ENCODE results near the gene CDKN3.
"Not testable (repeated sequence)": the region's sequence is repeated elsewhere in the genome, so short reads cannot be mapped to it uniquely, and the experiment has no call there.

CDKN3 gene

GRCh38 chr14:54420478-54421142 is 23.8 kb downstream of the CDKN3 start:
- Histone ChIP-seq H3K27ac (ENCODE audit: insufficient read depth, low read depth, low read length, poor library complexity, severe bottlenecking) (no peak overlapping the region), H3K36me3 (ENCODE audit: control insufficient read depth, insufficient read depth, low read length) (peaks cover 9% of the 10 kb centered on the region), H3K4me3 (ENCODE audit: insufficient read depth, low read depth, low read length) (no peak overlapping the region), H3K27me3 (ENCODE audit: control insufficient read depth, insufficient read depth, low read length, poor library complexity, severe bottlenecking) (no peaks in the 10 kb centered on the region), H3K9me3 (ENCODE audit: control insufficient read depth, low read length) (no peaks in the 10 kb centered on the region), H3K4me1 (ENCODE audit: control insufficient read depth, insufficient read depth, low read length) (no peaks in the 10 kb centered on the region)
- WGBS, 2 experiments = 52 to 58% methylated on average over 7 of the region's 7 CpGs

GRCh38 chr14:54423991-54424390 is 27.2 kb downstream of the CDKN3 start:
- no peaks in the 10 kb centered on the region for H3K27me3 ChIP-seq (ENCODE audit: control insufficient read depth, insufficient read depth, low read length, poor library complexity, severe bottlenecking)
- peaks cover 12% of the 10 kb centered on the region for H3K36me3 ChIP-seq (ENCODE audit: control insufficient read depth, insufficient read depth, low read length)
- H3K9me3 ChIP-seq (ENCODE audit: control insufficient read depth, low read length) = no peaks in the 10 kb centered on the region
- no peak overlapping the region for H3K4me3 ChIP-seq (ENCODE audit: insufficient read depth, low read depth, low read length)
- H3K4me1 ChIP-seq (ENCODE audit: control insufficient read depth, insufficient read depth, low read length) = no peaks in the 10 kb centered on the region
- no peak overlapping the region for H3K27ac ChIP-seq (ENCODE audit: insufficient read depth, low read depth, low read length, poor library complexity, severe bottlenecking)

DNA sequence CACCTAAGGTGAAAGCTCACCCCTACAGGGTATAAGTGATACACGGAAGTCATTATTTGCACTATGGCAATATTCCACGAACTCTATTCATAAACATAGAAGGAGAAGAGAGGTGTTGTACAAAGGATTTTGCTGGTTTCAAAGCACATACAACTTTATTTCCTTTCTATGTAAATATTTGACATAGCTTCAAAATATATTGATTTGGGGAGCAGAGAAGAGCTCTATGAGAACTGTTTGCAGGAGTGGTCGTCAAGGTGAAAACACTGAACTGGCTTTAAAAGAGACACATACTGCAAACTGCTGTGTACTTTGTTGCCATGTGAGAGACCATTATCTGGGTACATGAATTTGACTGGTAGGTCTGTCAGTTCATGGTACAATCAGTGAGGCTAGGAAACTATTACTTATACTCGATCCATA is 27.7 kb downstream of the CDKN3 start:
- Histone ChIP-seq H3K36me3 (ENCODE audit: control insufficient read depth, insufficient read depth, low read length) (peaks cover 16% of the 10 kb centered on the region), H3K9me3 (ENCODE audit: control insufficient read depth, low read length) (no peaks in the 10 kb centered on the region), H3K27me3 (ENCODE audit: control insufficient read depth, insufficient read depth, low read length, poor library complexity, severe bottlenecking) (no peaks in the 10 kb centered on the region), H3K4me3 (ENCODE audit: insufficient read depth, low read depth, low read length) (no peak overlapping the region), H3K27ac (ENCODE audit: insufficient read depth, low read depth, low read length, poor library complexity, severe bottlenecking) (no peak overlapping the region), H3K4me1 (ENCODE audit: control insufficient read depth, insufficient read depth, low read length) (no peaks in the 10 kb centered on the region)
- WGBS, 2 experiments = 87 to 97% methylated on average over 3 of the region's 4 CpGs

GRCh38 chr14:54425068-54425467 is 28.3 kb downstream of the CDKN3 start:
- H3K27ac ChIP-seq (ENCODE audit: insufficient read depth, low read depth, low read length, poor library complexity, severe bottlenecking) = no peak overlapping the region
- peaks cover 22% of the 10 kb centered on the region for H3K36me3 ChIP-seq (ENCODE audit: control insufficient read depth, insufficient read depth, low read length)
- H3K4me1 ChIP-seq (ENCODE audit: control insufficient read depth, insufficient read depth, low read length) = no peaks in the 10 kb centered on the region
- no peaks in the 10 kb centered on the region for H3K9me3 ChIP-seq (ENCODE audit: control insufficient read depth, low read length)
- no peaks in the 10 kb centered on the region for H3K27me3 ChIP-seq (ENCODE audit: control insufficient read depth, insufficient read depth, low read length, poor library complexity, severe bottlenecking)
- 97 to 100% methylated on average over 1 of the region's 2 CpGs for WGBS, 2 experiments
- no peak overlapping the region for H3K4me3 ChIP-seq (ENCODE audit: insufficient read depth, low read depth, low read length)

- Histone ChIP-seq H3K4me1 (ENCODE audit: control insufficient read depth, insufficient read depth, low read length) (no peaks in the 10 kb centered on the region), H3K36me3 (ENCODE audit: control insufficient read depth, insufficient read depth, low read length) (peaks cover 26% of the 10 kb centered on the region), H3K4me3 (ENCODE audit: insufficient read depth, low read depth, low read length) (no peak overlapping the region), H3K27ac (ENCODE audit: insufficient read depth, low read depth, low read length, poor library complexity, severe bottlenecking) (no peak overlapping the region), H3K9me3 (ENCODE audit: control insufficient read depth, low read length) (no peaks in the 10 kb centered on the region), H3K27me3 (ENCODE audit: control insufficient read depth, insufficient read depth, low read length, poor library complexity, severe bottlenecking) (no peaks in the 10 kb centered on the region)
- WGBS, 2 experiments = 92 to 93% methylated on average over 3 of the region's 3 CpGs
Observed at GRCh38 chr14:54425537-54426274, 28.9 kb downstream of the CDKN3 start.

DNA sequence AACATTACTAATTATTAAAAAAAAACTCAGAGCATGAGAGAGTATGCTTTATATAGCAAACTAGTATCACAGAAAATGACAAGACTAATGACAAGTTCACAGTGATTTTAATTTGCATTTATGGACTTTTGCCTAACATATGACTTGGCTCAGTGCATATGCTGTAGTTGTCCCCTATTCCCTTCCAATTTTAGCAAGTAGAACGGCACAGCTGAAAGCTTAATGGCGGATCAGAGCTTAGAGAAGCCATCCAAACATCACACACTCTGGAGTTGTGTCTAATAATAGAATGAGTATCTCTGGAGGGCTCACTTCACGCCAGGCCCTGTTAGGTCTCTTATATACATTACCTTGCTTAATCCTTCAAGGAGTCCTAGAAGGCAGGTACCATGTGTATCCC is 31.1 kb downstream of the CDKN3 start:
- Histone ChIP-seq H3K27ac (ENCODE audit: insufficient read depth, low read depth, low read length, poor library complexity, severe bottlenecking) (no peak overlapping the region), H3K36me3 (ENCODE audit: control insufficient read depth, insufficient read depth, low read length) (peaks cover 28% of the 10 kb centered on the region), H3K9me3 (ENCODE audit: control insufficient read depth, low read length) (no peaks in the 10 kb centered on the region), H3K27me3 (ENCODE audit: control insufficient read depth, insufficient read depth, low read length, poor library complexity, severe bottlenecking) (no peaks in the 10 kb centered on the region), H3K4me1 (ENCODE audit: control insufficient read depth, insufficient read depth, low read length) (no peaks in the 10 kb centered on the region), H3K4me3 (ENCODE audit: insufficient read depth, low read depth, low read length) (no peak overlapping the region)
- 97 to 100% methylated on average over 2 to 3 of the region's 3 CpGs for WGBS, 2 experiments

- Histone ChIP-seq H3K27ac (ENCODE audit: insufficient read depth, low read depth, low read length, poor library complexity, severe bottlenecking) (no peak overlapping the region), H3K36me3 (ENCODE audit: control insufficient read depth, insufficient read depth, low read length) (peaks cover 28% of the 10 kb centered on the region), H3K4me3 (ENCODE audit: insufficient read depth, low read depth, low read length) (no peak overlapping the region), H3K4me1 (ENCODE audit: control insufficient read depth, insufficient read depth, low read length) (no peaks in the 10 kb centered on the region), H3K9me3 (ENCODE audit: control insufficient read depth, low read length) (no peaks in the 10 kb centered on the region), H3K27me3 (ENCODE audit: control insufficient read depth, insufficient read depth, low read length, poor library complexity, severe bottlenecking) (no peaks in the 10 kb centered on the region)
- WGBS, 2 experiments = 100% methylated on average over 1 to 2 of the region's 2 CpGs
Observed at GRCh38 chr14:54428527-54428926, 31.7 kb downstream of the CDKN3 start.

- Histone ChIP-seq H3K27ac (ENCODE audit: insufficient read depth, low read depth, low read length, poor library complexity, severe bottlenecking) (no peak overlapping the region), H3K4me3 (ENCODE audit: insufficient read depth, low read depth, low read length) (no peak overlapping the region), H3K4me1 (ENCODE audit: control insufficient read depth, insufficient read depth, low read length) (peaks cover 16% of the 10 kb centered on the region), H3K9me3 (ENCODE audit: control insufficient read depth, low read length) (no peaks in the 10 kb centered on the region), H3K36me3 (ENCODE audit: control insufficient read depth, insufficient read depth, low read length) (peaks cover 3% of the 10 kb centered on the region), H3K27me3 (ENCODE audit: control insufficient read depth, insufficient read depth, low read length, poor library complexity, severe bottlenecking) (no peaks in the 10 kb centered on the region)
- 93% methylated on average over 4 of the region's 4 CpGs for WGBS, 2 experiments
Observed at GRCh38 chr14:54435500-54435981, 38.7 kb downstream of the CDKN3 start.

- H3K4me1 ChIP-seq (ENCODE audit: control insufficient read depth, insufficient read depth, low read length) = peaks cover 16% of the 10 kb centered on the region
- H3K36me3 ChIP-seq (ENCODE audit: control insufficient read depth, insufficient read depth, low read length); H3K4me3 ChIP-seq (ENCODE audit: insufficient read depth, low read depth, low read length); H3K9me3 ChIP-seq (ENCODE audit: control insufficient read depth, low read length); H3K27ac ChIP-seq (ENCODE audit: insufficient read depth, low read depth, low read length, poor library complexity, severe bottlenecking); H3K27me3 ChIP-seq (ENCODE audit: control insufficient read depth, insufficient read depth, low read length, poor library complexity, severe bottlenecking): not testable (repeated sequence)
- WGBS, 2 experiments = 86 to 89% methylated on average over 4 of the region's 4 CpGs
Observed at GRCh38 chr14:54437954-54438353, 41.1 kb downstream of the CDKN3 start.

- 53 to 61% methylated on average over 3 of the region's 4 CpGs for WGBS, 2 experiments
- Histone ChIP-seq H3K36me3 (ENCODE audit: control insufficient read depth, insufficient read depth, low read length) (no peaks in the 10 kb centered on the region), H3K4me1 (ENCODE audit: control insufficient read depth, insufficient read depth, low read length) (peaks cover 16% of the 10 kb centered on the region), H3K27ac (ENCODE audit: insufficient read depth, low read depth, low read length, poor library complexity, severe bottlenecking) (no peak overlapping the region), H3K9me3 (ENCODE audit: control insufficient read depth, low read length) (no peaks in the 10 kb centered on the region), H3K27me3 (ENCODE audit: control insufficient read depth, insufficient read depth, low read length, poor library complexity, severe bottlenecking) (no peaks in the 10 kb centered on the region), H3K4me3 (ENCODE audit: insufficient read depth, low read depth, low read length) (no peak overlapping the region)
Observed at GRCh38 chr14:54438703-54439102, 41.9 kb downstream of the CDKN3 start.

Measured in ectodermal cell (in vitro differentiated cells).